Measurements from ENCODE around the gene CLIC4. TPM values are rescaled to one million over a fixed set of nuclear protein-coding genes. Genes with fewer than 3 reads are reported as not detected.

CLIC4 gene
- total RNA-seq, 6 experiments from 2014 or later = 35.0 to 63.6 (median 44.3) TPM

DNA sequence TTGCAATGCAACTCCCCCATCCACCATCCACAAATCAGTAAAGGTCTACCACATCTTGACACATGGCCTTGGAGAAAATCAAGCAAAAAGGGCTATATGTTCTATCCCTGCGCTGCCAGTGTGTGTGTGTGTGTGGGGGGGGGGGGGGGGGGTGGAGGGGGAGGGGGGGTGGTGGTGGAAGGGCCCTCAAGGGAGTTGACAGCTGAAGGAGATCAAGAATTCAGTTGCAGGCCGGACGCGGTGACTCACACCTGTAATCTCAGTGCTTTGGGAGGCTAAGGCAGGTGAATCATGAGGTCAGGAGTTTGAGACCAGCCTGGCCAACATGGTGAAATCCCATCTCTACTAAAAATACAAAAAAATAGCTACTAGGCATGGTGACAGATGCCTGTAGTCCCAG, 37.6 kb upstream of the CLIC4 start:
- H3K36me3 ChIP-seq = no peaks in the 10 kb centered on the region
- ATAC-seq = no peak
- H3K4me3 ChIP-seq = no peak overlapping the region
- no peaks in the 10 kb centered on the region for H3K27me3 ChIP-seq
- DNase-seq = no peak
- no peak for TF ChIP-seq POLR2A (IDR thresholded peaks at IDR 0.05)
- TF ChIP-seq, protein P1, sequence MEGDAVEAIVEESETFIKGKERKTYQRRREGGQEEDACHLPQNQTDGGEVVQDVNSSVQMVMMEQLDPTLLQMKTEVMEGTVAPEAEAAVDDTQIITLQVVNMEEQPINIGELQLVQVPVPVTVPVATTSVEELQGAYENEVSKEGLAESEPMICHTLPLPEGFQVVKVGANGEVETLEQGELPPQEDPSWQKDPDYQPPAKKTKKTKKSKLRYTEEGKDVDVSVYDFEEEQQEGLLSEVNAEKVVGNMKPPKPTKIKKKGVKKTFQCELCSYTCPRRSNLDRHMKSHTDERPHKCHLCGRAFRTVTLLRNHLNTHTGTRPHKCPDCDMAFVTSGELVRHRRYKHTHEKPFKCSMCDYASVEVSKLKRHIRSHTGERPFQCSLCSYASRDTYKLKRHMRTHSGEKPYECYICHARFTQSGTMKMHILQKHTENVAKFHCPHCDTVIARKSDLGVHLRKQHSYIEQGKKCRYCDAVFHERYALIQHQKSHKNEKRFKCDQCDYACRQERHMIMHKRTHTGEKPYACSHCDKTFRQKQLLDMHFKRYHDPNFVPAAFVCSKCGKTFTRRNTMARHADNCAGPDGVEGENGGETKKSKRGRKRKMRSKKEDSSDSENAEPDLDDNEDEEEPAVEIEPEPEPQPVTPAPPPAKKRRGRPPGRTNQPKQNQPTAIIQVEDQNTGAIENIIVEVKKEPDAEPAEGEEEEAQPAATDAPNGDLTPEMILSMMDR (IDR thresholded peaks at IDR 0.05) = no peak
- H3K4me1 ChIP-seq = peaks cover 0 to 7% (median 3%) of the 10 kb centered on the region in 4 donors
- intact Hi-C loops (cut with DNase I) = no loop called here
- no peaks in the 10 kb centered on the region for H3K9me3 ChIP-seq
- no peak overlapping the region for H3K27ac ChIP-seq
- 86% methylated on average over 4 of the region's 4 CpGs for WGBS (ENCODE audit: insufficient coverage, low coverage, low lambda C conversion rate, missing lambda C conversion rate)

DNA sequence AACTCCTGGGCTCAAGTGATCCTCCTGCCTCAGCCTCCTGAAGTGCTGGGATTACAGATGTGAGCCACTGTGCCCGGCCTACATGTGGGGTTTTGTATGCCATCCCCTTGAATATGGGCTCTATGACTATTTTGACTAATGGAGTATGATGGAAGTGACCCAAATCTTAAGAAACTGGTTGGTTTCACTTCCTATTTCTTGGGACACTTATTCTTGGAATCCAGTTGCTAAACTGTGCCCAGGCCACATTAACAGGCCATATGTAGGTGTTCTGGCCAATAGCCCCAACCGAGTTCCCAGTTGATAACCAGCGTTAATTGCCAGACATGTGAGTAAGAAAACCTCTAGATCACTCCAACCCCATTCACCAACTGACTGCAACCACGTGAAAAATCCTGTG, 36.3 kb upstream of the CLIC4 start:
- no peak for TF ChIP-seq POLR2A (IDR thresholded peaks at IDR 0.05)
- TF ChIP-seq, protein P1 (IDR thresholded peaks at IDR 0.05) = no peak
- 58% methylated on average over 4 of the region's 4 CpGs for WGBS (ENCODE audit: insufficient coverage, low coverage, low lambda C conversion rate, missing lambda C conversion rate)

DNA sequence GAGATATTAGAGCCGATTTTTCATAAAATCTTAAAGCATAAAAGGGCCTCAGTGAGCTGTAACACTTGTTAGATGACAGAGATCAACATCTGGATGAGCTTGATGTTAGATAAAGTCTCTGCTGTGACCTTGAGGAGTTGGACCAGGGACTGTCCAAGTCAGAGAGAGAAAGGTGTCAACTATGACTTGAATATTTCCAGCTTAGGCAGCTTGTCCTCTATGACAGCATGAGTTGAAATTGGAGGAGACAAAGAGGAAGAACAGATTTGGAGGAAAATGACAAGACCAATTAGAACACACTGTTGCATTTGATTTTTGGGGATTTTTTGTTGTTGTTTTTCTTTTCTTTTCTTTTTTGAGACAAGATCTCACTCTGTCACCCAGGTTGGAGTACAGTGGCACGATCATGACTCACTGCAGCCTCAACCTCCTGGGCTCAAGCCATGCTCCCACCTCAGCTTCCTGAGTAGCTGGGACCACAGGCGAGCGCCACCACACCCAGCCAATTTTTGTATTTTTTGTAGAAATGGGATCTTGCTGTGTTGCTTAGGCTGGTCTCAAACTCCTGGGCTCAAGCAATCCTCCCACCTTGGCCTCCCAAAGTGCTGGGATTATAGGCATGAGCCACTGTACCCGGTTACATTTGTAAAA, 35.3 kb upstream of the CLIC4 start:
- Histone ChIP-seq H3K36me3 (no peaks in the 10 kb centered on the region), H3K4me3 (no peak overlapping the region), H3K9me3 (no peaks in the 10 kb centered on the region), H3K27me3 (no peaks in the 10 kb centered on the region), H3K4me1 (peaks cover 0 to 7% (median 3%) of the 10 kb centered on the region in 4 donors), H3K27ac (no peak overlapping the region)
- DNase-seq (no peak), ATAC-seq (no peak)
- WGBS (ENCODE audit: insufficient coverage, low coverage, low lambda C conversion rate, missing lambda C conversion rate) = 84% methylated on average over 5 of the region's 5 CpGs
- intact Hi-C loops (cut with DNase I) = no loop called here
- TF ChIP-seq, protein P1 (IDR thresholded peaks at IDR 0.05) = no peak
- no peak for TF ChIP-seq POLR2A (IDR thresholded peaks at IDR 0.05)

More for the DNA sequence above, 36.3 kb upstream of the CLIC4 start:
- peaks cover 0 to 7% (median 3%) of the 10 kb centered on the region in 4 donors for H3K4me1 ChIP-seq
- no peaks in the 10 kb centered on the region for H3K36me3 ChIP-seq
- intact Hi-C loops (cut with DNase I) = no loop called here
- no peak overlapping the region for H3K27ac ChIP-seq
- no peak overlapping the region for H3K4me3 ChIP-seq
- no peak for DNase-seq
- no peaks in the 10 kb centered on the region for H3K9me3 ChIP-seq
- H3K27me3 ChIP-seq = no peaks in the 10 kb centered on the region
- ATAC-seq = no peak

DNA sequence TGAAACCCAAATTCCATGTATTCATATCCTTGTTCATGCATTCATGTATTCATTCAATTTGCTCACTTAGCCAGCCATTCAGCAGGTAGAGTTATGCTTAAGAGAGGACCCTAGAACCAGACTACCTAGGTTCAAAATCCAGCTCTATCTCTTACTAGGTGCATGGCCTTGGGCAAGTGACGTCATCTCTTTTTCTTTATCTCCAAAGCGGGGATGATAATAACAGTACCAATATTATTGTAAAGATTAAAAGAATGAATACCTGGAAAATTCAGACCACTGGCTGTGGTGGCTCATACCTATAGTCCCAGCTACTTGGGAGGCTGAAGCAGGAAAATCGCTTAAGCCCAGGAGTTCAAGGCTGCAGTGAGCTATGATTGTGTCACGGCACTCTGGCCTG, 33.9 kb upstream of the CLIC4 start:
- no peak overlapping the region for H3K4me3 ChIP-seq
- DNase-seq (no peak), ATAC-seq (no peak)
- no peaks in the 10 kb centered on the region for H3K9me3 ChIP-seq
- intact Hi-C loops (cut with DNase I) = no loop called here
- no peak overlapping the region for H3K27ac ChIP-seq
- 80% methylated on average over 4 of the region's 4 CpGs for WGBS (ENCODE audit: insufficient coverage, low coverage, low lambda C conversion rate, missing lambda C conversion rate)
- no peaks in the 10 kb centered on the region for H3K36me3 ChIP-seq
- no peaks in the 10 kb centered on the region for H3K27me3 ChIP-seq
- H3K4me1 ChIP-seq = peaks cover 0 to under 1% (median 0%) of the 10 kb centered on the region in 4 donors
- TF ChIP-seq, protein P1 (IDR thresholded peaks at IDR 0.05) = no peak
- TF ChIP-seq POLR2A (IDR thresholded peaks at IDR 0.05) = no peak
